GM21528 (cell line): Measurements from ENCODE around the gene NEK11.

Experiments
- ATAC-seq: cut with Tn5 transposase; IDR thresholded peaks from one replicate; pipeline ENCODE4 v1.9.1; 2021; ENCODE audit warnings: mild to moderate bottlenecking, moderate library complexity; ENCODE audit not compliant: unreplicated experiment, low FRiP score

Gene NEK11

DNA sequence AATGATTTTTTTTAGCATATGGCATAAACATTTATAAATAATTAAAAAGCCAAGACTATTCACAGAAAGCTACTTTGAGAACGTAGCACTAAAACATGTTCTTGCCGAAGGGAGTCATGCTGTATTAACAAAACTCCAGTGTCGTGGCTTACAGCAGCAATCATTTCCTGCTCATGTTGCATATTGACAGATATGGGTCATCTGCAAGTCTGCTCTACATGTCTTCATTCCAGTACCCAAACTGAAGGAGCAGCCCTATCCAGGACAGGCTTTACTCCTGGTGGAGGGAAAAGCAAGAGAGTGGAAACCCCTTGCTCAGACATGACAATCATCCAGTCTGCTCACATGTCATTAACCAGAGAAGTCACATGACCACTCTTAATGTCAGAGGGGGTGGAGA is 87.6 kb downstream of the NEK11 start:
- no peak for ATAC-seq

DNA sequence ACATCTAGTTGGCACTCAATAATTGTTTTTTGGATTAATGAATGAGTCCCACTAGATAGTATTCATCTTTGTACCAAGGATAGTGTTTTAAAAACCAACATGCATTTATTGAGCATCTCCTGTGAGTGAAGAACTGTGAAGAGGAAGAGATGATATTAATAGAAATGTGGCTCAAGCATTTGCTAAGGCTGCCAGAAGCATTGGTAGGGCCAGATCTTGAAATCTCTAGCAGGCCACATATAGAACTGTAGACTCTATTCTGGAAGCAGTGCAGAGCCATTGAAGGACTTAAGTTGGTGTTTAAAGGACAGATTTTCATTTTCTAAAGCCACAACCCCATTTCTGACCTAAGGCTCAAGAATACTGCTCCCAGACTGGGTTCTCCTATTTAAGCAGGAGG is 99.0 kb downstream of the NEK11 start:
- ATAC-seq, result no peak

DNA sequence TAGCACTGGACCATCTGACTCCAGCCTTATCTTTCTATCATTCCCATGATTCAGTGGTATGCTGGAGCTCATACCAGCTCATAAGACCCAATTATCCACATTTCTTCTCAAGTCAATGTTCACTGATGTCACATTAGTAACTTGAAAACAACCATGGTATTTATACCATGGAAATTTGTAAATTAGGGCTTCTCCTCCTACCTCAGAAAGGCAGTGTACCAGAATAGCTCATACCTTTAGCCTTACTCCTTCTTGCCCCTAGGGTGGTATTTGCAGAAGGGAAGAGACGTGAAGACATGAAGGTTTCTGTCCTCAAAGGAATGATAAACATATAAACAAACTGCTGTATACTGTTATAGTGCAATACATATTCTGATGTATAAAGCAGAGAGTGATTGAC is 114.2 kb downstream of the NEK11 start:
- no peak for ATAC-seq

DNA sequence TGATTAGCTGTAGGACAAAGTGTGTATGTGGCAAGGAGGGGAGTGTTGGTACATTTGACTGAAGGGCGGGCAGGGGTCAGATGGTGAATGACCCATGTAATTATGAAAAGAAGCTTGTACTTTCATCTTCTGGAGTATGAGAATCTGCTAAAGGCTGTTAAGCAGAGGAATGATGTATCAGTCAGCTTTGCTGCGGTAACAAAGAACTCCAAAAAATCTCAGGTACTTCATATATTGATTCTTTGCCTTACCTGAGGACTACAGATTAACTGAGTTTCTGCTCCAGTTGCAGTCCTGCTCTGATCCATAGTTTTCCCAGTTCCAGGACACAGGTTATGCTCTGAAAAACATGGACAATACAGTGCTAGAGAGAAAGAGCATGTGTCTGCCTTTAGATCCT is 115.1 kb downstream of the NEK11 start:
- ATAC-seq, result no peak

DNA sequence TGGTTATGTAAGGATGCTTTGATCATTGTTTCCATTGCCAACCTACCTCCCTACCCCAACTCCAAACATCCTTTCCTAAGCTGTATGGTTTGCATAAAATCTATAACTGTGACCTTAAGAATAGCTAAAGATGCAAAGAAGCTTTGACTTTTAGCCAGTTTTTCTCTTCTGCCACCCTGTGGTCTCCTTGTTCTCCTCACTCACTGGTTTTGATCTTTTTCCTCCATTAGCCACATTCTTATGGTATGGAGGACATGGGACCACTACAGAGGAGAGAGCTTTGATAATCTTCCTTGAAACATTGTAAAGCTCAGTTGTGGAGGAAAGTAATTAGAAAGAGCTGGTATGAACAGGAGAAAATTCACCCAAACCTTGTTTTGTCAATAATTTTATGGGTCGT is 115.9 kb downstream of the NEK11 start:
- ATAC-seq, result no peak

DNA sequence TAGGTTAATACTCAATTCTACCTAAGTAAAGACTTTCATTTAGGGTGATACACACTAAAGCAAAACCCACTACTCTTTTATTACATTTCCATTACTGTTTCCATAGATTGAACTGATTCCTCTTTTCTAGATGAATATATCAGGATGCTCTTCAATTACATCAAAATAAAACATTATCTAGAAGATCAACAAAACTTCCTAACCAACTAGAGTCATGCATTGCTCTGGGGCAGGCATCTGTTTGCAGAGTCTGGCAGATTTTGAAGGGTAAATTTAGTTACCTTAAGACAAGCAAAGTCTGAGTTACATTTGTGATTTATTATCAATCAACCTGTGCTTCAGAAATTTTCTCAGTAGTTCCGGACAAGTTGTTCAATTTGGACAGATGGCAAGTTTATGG is 117.1 kb downstream of the NEK11 start:
- no peak for ATAC-seq

DNA sequence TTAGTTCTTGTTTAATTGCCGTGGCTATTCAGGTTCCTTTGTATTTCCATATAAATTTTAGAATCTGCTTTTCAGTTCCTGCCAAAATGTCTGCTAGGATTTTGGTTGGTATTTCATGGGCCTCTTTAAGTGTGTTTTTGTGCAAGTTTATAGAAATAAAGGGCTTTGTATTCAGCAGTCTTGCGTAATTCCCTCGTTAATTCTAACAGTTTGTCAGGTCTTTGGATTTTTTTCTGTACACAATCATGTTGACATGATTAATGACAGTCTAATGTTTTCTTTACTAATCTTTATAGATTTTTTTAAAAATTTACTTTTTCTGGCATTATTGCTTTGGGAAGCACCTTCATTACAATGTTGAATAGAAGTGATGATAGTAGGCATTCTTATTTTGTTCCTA is 120.9 kb downstream of the NEK11 start:
- no peak for ATAC-seq

DNA sequence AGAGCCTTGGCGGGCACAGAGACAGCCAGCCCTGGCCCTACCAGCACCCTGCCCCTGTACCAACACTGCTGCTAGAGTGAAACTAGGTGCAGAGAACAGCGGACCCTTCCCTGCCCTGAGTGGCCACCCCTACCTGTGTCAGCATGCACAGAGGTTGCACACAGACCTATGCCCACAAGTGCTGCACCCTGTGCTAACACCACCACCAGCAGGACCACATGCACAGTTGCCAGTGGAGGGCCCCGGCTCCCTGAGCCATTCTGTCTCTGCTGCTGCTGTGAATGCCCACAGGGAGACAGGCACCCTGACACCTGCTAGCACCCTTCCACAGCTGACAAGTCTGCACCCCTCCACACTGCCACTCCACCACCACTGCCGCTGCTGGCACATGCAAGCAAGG is 131.8 kb downstream of the NEK11 start:
- no peak for ATAC-seq

DNA sequence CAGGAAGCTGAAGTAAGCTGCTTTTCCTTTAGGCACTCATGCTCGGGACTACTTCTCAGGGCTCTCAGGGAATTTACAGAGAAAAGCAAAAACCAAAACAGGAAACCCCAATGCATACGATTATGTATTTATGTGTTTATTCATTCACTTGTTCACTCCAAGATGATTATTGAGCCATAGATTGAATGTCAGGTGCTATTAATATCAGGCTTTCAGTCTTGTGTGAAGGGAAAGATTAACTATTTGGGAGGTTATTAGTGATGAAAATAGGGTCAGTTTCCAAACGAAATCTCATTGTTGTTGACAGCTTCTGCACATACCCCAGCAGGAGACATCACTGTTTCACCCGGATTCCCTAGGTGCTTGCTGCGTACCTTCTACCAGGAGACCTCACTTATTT is 135.8 kb downstream of the NEK11 start:
- ATAC-seq, result no peak

DNA sequence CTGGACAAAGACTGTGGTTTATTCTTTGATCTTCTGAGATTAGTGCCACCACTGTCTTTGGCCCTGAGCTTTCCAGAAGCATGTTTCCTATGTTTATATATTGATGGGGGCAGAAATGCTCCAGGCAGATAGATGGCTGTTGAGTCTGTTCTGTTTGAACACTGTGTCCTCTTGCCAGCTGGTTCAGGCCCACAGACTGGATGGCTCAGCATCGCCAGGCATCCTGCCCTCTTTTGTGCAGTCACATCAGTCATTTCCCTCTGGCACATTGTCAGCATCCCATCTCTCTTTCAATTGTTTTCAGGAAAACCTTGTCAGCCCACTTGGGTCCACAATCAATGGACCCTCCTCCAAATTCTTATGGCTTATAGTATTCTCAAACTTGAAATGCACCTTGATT is 141.2 kb downstream of the NEK11 start:
- no peak for ATAC-seq

DNA sequence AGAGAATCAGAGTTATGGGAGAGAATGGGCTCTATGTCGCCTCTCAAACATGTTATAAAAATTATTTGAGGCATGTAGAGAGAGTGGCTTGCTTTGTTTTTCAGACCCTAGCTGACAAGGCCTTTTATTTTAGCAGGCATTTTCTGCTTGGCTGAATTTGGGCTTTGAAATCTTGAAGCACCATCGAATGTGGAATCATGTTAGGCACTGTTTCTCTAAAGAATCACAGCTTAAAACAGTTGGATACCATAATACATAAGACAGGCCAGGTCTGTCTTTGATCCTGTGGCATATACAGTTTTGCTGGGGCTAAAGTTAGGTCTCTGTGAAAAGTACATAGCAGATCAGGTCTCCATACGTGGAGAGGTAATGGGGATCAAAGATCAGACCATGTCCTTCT is 142.7 kb downstream of the NEK11 start:
- ATAC-seq, result no peak

DNA sequence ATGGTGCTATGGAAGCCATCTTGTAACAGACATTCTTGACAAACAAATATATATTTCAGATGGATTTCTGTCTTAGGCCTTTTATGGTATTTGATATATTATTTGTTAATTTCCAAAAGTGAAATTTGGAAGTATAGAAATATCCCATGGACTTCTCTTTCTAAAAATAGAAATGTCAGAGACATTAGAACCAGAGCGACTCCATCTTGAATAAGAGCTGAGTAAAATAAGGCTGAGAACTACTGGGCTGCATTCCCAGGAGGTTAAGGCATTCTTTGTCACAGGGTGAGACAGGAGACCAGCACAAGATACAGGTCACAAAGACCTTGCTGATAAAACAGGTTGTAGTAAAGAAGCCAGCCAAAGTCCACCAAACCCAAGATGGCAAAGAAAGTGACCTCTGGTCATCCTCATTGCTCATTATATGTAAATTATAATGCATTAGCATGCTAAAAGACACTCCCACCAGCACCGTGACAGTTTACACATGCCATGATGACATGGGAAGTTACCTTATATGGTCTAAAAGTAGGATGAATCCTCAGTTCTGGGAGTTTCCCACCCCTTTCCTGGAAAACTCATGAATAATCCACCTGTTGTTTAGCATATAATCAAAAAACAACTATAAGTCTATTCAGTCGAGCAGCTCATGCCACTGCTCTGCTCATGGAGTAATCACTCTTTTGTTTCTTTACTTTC is 146.0 kb downstream of the NEK11 start:
- ATAC-seq, result no peak

DNA sequence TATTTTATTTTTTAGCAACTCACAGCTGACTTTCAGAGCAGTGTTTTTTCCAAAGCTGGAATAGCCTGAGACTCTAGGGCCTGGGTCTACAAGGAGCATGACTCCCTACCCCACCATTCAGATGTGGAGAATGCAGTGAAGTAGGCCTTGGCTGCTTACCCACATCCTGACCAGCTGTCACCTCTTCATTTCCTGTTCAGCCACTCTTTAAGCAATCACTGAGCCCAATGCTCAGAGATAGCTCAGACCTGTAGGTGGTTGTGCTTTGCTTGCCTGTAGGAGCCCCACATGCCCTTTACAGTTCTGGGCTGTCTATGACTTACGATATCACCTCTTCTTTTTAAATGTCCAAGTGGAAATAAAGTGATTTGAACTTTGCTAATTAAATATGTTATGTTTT is 148.1 kb downstream of the NEK11 start:
- peak; percentile 96 for ATAC-seq

DNA sequence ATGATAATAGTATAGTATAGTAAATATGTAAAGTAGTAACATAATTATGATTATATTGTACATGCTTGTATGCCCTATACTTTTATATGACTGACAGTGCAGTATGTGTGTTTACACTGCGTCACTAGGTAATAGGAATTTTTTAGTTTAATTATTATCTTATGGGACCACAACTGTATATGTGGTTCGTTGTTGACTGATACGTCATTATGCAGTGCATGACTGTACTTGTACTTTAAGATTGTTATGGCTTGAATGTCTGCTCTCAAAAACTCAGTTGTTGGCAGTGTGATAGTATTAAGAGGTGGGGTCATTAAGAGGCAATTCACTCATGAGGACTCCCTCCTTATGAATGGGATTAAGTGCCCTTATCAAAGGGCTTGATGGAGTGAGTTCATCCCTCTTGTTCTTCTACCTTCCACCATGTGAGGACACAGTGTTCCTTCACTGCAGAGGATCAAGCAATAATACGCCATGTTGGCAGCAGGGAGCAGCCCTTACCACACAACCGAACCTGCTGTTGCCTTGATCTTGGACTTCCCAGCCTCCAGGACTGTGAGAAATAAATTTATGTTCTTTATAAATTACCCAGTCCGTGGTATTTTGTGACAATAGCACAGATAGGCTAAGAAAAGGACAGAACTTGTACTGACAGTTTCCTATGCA is 152.2 kb downstream of the NEK11 start:
- no peak for ATAC-seq

DNA sequence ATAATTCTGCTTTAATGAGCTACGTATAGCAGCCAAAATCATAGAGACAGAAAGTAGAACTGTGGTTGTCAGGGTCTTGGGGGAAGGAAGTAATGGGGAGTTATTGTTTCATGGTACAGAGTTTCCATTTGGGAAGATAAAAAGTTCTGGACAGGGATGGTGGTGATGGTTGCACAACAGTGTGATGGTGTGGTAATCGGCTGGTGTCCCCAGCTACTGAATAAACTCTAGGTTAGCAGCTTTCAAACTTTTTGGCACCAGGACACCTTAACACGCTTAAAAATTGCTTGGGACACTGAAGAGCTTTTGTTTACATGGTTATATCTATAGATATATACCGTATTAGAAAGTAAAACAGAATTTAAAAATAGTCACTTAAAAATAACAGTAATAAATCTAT is 166.0 kb downstream of the NEK11 start:
- ATAC-seq, result no peak

DNA sequence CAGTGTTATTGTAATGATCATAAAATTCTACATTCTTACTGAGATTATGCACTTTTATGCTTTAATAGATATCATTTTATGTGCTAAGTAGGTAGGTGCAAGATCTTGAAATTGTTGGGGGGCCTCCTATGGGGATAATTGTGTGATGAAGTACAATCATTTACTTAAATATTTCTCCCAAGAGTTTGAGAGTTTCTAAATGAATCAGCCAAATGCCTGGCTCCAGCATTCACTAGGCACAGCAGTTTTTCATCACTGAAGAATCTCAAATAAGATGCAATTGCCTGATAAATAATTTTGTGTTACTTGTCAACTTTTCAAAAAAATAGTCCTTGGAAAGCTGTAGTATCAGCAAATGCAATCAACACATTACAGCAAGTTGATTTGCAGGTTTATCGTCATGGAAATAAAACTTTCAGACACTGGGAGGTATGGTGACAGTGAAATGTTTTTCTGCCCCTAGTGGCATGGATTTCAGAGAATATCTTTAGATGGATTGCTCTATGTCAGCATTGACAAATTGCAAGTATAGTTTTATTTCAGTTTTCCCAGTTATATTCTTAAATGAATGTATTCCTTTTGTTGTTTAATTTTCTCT is 167.1 kb downstream of the NEK11 start:
- no peak for ATAC-seq

DNA sequence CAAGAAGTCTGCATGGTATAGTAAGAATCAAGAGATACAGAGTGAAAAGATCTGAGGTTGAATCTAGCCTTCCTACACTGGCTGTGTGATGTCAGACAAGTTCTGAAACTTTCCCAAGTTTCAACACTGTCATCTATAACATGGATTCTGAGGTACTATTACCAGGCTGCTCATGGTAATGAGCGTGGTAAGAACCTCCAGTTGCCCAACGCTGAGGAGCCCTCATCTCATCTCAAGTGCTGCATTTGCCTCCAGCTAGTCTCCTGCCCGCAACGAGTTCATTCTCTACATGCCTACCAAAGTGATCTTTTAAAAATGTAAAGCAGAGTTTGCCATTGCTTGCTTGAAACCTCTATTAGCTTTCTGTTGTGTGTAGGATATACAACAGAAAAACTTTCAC is 168.1 kb downstream of the NEK11 start:
- no peak for ATAC-seq

DNA sequence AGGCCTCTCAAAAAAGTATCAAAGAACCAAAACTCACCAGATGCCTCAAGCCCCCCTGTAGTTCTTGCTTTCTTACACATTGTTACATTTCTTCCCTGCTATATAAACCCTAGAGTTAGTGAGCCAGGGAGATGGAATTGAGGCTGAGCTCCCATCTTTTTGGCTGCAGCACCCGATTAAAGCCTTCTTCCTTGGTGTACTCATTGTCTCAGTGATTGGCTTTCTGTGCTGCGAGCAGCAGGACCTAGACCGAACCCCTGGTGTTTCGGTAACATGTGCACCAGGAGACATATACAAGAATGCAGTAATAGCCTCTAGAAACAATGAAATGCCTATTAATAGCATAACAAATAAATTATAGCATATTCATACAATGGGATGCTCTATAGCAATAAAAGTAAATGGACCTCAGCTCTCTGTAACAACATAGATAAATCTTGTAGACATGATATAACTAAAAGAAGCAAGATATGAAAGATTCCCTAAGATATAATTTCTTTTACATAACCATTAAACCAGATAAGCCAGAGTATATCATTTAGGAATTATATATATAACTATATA is 174.0 kb downstream of the NEK11 start:
- no peak for ATAC-seq

DNA sequence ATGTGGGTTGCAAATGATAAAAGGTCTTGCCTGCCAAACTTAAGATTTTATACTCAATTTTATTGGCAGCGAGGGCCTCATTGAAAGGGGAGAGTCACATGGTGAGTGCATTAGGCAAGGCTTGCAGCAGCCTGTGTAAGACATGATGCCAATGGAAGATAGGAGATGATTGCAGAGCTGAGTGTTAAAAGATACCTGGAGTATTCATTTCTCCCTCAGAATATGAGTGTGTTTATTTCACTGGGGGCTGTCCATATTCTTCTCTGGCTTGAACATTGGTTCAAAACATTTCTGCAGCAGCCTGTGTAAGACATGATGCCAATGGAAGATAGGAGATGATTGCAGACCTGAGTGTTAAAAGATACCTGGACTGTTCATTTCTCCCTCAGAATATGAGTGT is 189.7 kb downstream of the NEK11 start:
- ATAC-seq, result no peak

DNA sequence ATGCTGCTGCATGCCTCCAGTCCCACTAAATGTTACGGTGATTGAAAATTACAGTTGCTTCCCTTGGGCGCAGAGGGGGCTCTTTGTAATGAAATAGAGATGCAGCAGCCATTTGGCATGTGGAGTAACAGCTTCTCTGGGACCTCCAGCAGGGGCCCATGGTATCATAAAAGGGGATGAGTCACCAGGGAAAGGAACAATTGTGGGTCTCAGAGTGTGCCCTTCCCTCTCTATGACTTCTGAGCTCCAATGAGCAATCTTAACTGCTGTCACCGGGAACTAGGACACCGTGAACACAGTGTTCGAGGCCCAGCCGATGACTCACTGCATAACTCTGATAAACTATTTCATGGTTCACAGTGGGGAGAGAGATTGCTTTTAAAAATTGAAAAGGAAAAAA is 190.1 kb downstream of the NEK11 start:
- ATAC-seq, result no peak

DNA sequence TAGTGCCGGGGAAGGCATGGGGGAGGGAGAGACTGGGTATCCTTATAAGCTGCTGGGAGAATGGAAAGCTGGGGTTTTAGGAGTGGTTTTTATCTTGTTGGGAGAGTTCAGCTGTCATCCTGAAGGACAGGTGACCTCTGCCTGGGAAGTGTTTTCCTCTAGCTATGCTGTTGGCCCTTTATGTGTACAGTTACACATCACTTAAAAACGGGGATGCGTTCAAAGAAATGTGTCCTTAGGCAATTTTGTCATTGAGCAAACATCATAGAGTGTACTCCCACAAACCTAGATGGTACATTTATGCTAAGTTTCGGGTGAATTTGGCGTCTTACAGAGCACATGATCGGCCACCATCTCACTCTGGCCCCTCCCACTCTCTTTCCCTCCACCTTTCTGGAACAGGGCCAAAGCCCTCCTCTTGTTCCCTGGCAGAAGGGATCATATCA is 190.6 kb downstream of the NEK11 start:
- ATAC-seq, result no peak

DNA sequence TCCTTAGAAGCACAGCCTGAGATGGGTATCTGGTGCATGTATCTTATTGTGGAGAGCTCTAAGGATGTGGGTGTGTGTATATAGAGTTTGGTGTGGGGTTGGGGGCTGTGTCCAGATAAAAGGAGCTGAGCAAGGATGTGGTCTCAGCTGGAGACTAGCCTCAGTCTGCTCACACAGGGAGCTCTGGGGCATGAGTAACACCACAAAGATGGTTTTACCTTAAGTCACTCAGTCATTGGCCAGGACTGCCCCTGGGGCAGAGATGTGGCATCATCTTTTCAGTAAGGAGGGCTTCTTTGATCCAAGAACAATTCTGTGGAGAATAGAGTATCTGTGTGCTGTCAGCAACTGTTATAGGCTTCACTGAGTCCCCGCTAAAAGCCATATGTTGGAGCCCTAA is 191.5 kb downstream of the NEK11 start:
- ATAC-seq, result no peak
